Neural cell (in vitro differentiated cells): ENCODE results near the gene C1orf141. TPM values are rescaled to one million over a fixed set of nuclear protein-coding genes. Genes with fewer than 3 reads are reported as not detected.

Experiments used
- H2AFZ ChIP-seq: fragments of 200-600, 300-800 bp; sonication (generic), shearing (Covaris generic); 2 replicates; pipeline ENCODE4 v1.6.0; 2014; ENCODE audit warnings: low read depth, mild to moderate bottlenecking, antibody characterized with exemption, low read length, moderate library complexity
- H3F3A ChIP-seq: fragments of 200-600 bp; shearing (Covaris generic); 2 replicates; pipeline ENCODE4 v1.6.1; 2016; ENCODE audit warnings: mild to moderate bottlenecking, moderate library complexity, mixed read lengths, antibody characterized with exemption, low read length; ENCODE audit not compliant: insufficient read depth, poor library complexity, severe bottlenecking
- H3K27ac ChIP-seq: fragments of 200-600, 300-800 bp; sonication (generic), shearing (Covaris generic); 2 replicates; pipeline ENCODE4 v1.5.1; 2014; ENCODE audit warnings: mild to moderate bottlenecking, low read length, moderate library complexity
- H3K27me3 ChIP-seq: fragments of 300-800, 200-600 bp; sonication (generic), shearing (Covaris generic); 2 replicates; pipeline ENCODE4 v1.6.0; 2014; ENCODE audit warnings: mild to moderate bottlenecking, low read depth, low read length, moderate library complexity; ENCODE audit not compliant: insufficient read depth
- H3K36me3 ChIP-seq: fragments of 300-800, 200-600 bp; sonication (generic), shearing (Covaris generic); 2 replicates; pipeline ENCODE4 v1.5.1; 2014; ENCODE audit warnings: mild to moderate bottlenecking, antibody characterized with exemption, low read length, moderate library complexity; ENCODE audit not compliant: insufficient read depth
- H3K4me2 ChIP-seq: fragments of 300-800, 200-600 bp; sonication (generic), shearing (Covaris generic); 2 replicates; pipeline ENCODE4 v1.6.0; 2014; ENCODE audit warnings: mild to moderate bottlenecking, low read length
- H3K4me3 ChIP-seq: fragments of 300-800, 200-600 bp; sonication (generic), shearing (Covaris generic); 2 replicates; pipeline ENCODE4 v1.5.1; 2014; ENCODE audit warnings: mild to moderate bottlenecking, low read length, moderate library complexity
- H3K79me2 ChIP-seq: fragments of 200-600 bp; shearing (Covaris generic); replicated peaks from 2 replicates; pipeline ENCODE4 v1.6.0; 2014; ENCODE audit warnings: mild to moderate bottlenecking, low read length, moderate library complexity; ENCODE audit not compliant: insufficient read depth
- H3K9ac ChIP-seq: fragments of 300-800, 200-600 bp; sonication (generic), shearing (Covaris generic); 2 replicates; pipeline ENCODE4 v1.6.1; 2016; ENCODE audit warnings: mild to moderate bottlenecking, low read length, mixed read lengths
- H3K9me2 ChIP-seq: fragments of 200-600 bp; shearing (Covaris generic); 2 replicates; pipeline ENCODE4 v1.6.1; 2016; ENCODE audit warnings: mild to moderate bottlenecking, low read length, mixed read lengths; ENCODE audit not compliant: insufficient read depth
- H3K9me3 ChIP-seq: fragments of 200-600, 300-800 bp; sonication (generic), shearing (Covaris generic); 2 replicates; pipeline ENCODE4 v1.6.1; 2016; ENCODE audit warnings: mild to moderate bottlenecking, mixed run types, low read length, moderate library complexity, mixed read lengths
- H4K20me1 ChIP-seq: fragments of 200-600 bp; shearing (Covaris generic); 2 replicates; pipeline ENCODE4 v1.6.1; 2016; ENCODE audit warnings: mild to moderate bottlenecking, mixed run types; ENCODE audit not compliant: insufficient read depth
- EP300 ChIP-seq: fragments of 450-650 bp; conservative IDR thresholded peaks from 2 replicates; pipeline ENCODE4 v1.6.1; 2014; ENCODE audit warnings: antibody characterized with exemption, mild to moderate bottlenecking, moderate library complexity; ENCODE audit not compliant: poor library complexity, severe bottlenecking
- EZH2 ChIP-seq: fragments of 200-600, 300-800 bp; shearing (Covaris generic), sonication (generic); IDR thresholded peaks from 2 replicates; pipeline ENCODE4 v1.6.1; 2014; ENCODE audit warnings: antibody characterized with exemption, low read length, borderline replicate concordance, mild to moderate bottlenecking; ENCODE audit not compliant: insufficient read depth, poor library complexity, severe bottlenecking
- MXI1 ChIP-seq: fragments of 450-650 bp; conservative IDR thresholded peaks from 2 replicates; pipeline ENCODE4 v1.6.1; 2014; ENCODE audit warnings: antibody characterized with exemption, mild to moderate bottlenecking; ENCODE audit not compliant: poor library complexity, severe bottlenecking
- POLR2AphosphoS5 ChIP-seq: IDR thresholded peaks from 2 replicates; pipeline ENCODE4 v1.6.1; 2012
- RAD21 ChIP-seq: fragments of 450-650 bp; conservative IDR thresholded peaks from 2 replicates; pipeline ENCODE4 v1.6.1; 2014; ENCODE audit warnings: antibody characterized with exemption, mild to moderate bottlenecking, moderate library complexity
- SMC3 ChIP-seq: fragments of 450-650 bp; conservative IDR thresholded peaks from 2 replicates; pipeline ENCODE4 v1.6.1; 2014; ENCODE audit warnings: antibody characterized with exemption, mild to moderate bottlenecking, moderate library complexity; ENCODE audit not compliant: poor library complexity
- TAF1 ChIP-seq: IDR thresholded peaks from 2 replicates; pipeline ENCODE4 v1.6.1; 2012; ENCODE audit warnings: low read depth
- polyA plus RNA-seq: library from polyadenylated mRNA; depleted of rRNA; stranded (reverse); fragments of >200 nt; gene quantifications from 2 replicates; pipeline ENCODE4 v1.2.3, GENCODE V29; 2014
- TF ChIP-seq, protein P1 (sequence below): fragments of 450-650 bp; IDR thresholded peaks from 2 replicates; pipeline ENCODE4 v1.5.1; 2014; ENCODE audit warnings: antibody characterized with exemption, mild to moderate bottlenecking, moderate library complexity; ENCODE audit not compliant: poor library complexity, severe bottlenecking
- TF ChIP-seq, protein P2 (sequence below): IDR thresholded peaks from 2 replicates; pipeline ENCODE4 v1.6.1; 2012; ENCODE audit warnings: borderline replicate concordance

C1orf141 gene
- polyA plus RNA-seq, 1 donor from 2014 or later = not detected

DNA sequence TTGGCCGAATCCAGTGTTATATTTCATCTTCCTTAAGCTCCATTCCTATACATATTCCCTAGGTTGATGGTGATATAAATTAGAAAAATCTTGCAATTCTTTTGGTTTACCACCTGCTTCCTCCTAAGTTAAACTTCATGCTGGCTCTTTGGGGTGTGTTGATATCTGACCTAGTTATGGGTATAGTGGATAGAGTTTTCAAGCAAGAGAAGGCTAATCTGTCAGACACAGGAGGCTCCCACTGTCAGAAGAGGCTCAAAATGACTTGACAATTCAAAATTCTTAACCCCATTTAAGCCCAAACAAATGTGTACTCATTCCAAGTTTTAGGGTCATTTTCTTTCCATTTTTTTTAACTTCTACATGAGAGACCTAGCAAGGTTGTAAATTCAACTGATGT, 72.4 kb downstream of the C1orf141 start:
- Histone ChIP-seq H3K36me3 (no peaks in the 10 kb centered on the region), H3K9me2 (no peaks in the 10 kb centered on the region), H3K9me3 (no peaks in the 10 kb centered on the region), H4K20me1 (no peaks in the 10 kb centered on the region), H3K27ac (no peak overlapping the region), H3F3A (no peaks in the 10 kb centered on the region), H3K4me2 (no peak overlapping the region), H3K4me3 (no peak overlapping the region), H3K27me3 (peaks cover 3% of the 10 kb centered on the region), H3K79me2 (no peaks in the 10 kb centered on the region), H3K9ac (no peak overlapping the region), H2AFZ (no peak overlapping the region)
- TF ChIP-seq TAF1 (no peak), POLR2AphosphoS5 (no peak), MXI1 (no peak), EP300 (no peak), RAD21 (no peak)
- TF ChIP-seq, protein P1, sequence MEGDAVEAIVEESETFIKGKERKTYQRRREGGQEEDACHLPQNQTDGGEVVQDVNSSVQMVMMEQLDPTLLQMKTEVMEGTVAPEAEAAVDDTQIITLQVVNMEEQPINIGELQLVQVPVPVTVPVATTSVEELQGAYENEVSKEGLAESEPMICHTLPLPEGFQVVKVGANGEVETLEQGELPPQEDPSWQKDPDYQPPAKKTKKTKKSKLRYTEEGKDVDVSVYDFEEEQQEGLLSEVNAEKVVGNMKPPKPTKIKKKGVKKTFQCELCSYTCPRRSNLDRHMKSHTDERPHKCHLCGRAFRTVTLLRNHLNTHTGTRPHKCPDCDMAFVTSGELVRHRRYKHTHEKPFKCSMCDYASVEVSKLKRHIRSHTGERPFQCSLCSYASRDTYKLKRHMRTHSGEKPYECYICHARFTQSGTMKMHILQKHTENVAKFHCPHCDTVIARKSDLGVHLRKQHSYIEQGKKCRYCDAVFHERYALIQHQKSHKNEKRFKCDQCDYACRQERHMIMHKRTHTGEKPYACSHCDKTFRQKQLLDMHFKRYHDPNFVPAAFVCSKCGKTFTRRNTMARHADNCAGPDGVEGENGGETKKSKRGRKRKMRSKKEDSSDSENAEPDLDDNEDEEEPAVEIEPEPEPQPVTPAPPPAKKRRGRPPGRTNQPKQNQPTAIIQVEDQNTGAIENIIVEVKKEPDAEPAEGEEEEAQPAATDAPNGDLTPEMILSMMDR = no peak

DNA sequence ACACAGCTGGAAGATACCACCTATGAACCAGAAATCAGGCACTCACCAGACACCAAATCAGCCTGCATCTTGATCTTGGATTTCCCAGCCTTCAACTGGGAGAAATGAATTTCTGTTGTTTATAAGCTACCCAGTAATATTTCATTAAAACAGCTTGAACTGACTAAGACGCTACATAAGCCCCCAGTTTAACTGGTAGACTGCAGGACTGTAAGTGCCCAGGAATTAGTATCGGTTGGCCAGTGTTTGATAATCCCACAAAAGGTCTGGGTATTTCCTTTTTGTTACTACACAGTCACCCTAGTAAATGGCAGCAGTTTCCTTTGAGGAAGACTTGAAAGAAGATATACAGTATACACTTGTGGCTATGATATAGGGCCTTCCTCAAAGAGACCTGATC, 73.5 kb downstream of the C1orf141 start:
- H3F3A ChIP-seq = no peaks in the 10 kb centered on the region
- peaks cover 3% of the 10 kb centered on the region for H3K27me3 ChIP-seq
- H3K9ac ChIP-seq = no peak overlapping the region
- H3K9me2 ChIP-seq = no peaks in the 10 kb centered on the region
- no peak overlapping the region for H3K4me3 ChIP-seq
- H3K9me3 ChIP-seq = no peaks in the 10 kb centered on the region
- no peak overlapping the region for H2AFZ ChIP-seq
- H3K27ac ChIP-seq = no peak overlapping the region
- H4K20me1 ChIP-seq = no peaks in the 10 kb centered on the region
- no peak for TF ChIP-seq SMC3
- no peaks in the 10 kb centered on the region for H3K36me3 ChIP-seq
- H3K79me2 ChIP-seq = no peaks in the 10 kb centered on the region
- H3K4me2 ChIP-seq = no peak overlapping the region

DNA sequence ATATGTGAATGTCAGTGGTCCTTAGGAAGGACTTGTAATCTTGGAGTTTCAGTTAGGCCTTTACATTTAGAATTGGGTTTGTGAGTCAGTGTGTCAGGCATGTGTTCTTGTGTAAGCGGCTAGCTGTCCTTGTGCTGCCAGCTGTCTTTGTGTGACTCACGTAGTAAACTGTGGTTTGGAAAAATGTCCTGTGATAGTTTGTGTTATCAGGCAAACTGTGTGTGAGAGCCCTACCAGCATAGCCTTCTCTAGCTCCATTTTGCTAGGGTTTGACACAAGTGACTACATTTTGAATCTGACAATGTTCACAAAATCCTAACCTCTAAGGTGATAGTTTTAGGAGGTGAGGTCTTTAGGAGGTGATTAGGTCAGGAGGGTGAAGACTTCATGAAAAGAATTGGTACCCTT, 74.0 kb downstream of the C1orf141 start:
- no peaks in the 10 kb centered on the region for H3F3A ChIP-seq
- H3K4me3 ChIP-seq = no peak overlapping the region
- no peak overlapping the region for H3K9ac ChIP-seq
- H3K79me2 ChIP-seq = no peaks in the 10 kb centered on the region
- no peaks in the 10 kb centered on the region for H3K36me3 ChIP-seq
- H3K9me3 ChIP-seq = no peaks in the 10 kb centered on the region
- no peaks in the 10 kb centered on the region for H4K20me1 ChIP-seq
- H2AFZ ChIP-seq = no peak overlapping the region
- H3K9me2 ChIP-seq = no peaks in the 10 kb centered on the region
- no peak overlapping the region for H3K27ac ChIP-seq
- no peak overlapping the region for H3K4me2 ChIP-seq
- TF ChIP-seq, protein P1 = no peak
- TF ChIP-seq, protein P2, sequence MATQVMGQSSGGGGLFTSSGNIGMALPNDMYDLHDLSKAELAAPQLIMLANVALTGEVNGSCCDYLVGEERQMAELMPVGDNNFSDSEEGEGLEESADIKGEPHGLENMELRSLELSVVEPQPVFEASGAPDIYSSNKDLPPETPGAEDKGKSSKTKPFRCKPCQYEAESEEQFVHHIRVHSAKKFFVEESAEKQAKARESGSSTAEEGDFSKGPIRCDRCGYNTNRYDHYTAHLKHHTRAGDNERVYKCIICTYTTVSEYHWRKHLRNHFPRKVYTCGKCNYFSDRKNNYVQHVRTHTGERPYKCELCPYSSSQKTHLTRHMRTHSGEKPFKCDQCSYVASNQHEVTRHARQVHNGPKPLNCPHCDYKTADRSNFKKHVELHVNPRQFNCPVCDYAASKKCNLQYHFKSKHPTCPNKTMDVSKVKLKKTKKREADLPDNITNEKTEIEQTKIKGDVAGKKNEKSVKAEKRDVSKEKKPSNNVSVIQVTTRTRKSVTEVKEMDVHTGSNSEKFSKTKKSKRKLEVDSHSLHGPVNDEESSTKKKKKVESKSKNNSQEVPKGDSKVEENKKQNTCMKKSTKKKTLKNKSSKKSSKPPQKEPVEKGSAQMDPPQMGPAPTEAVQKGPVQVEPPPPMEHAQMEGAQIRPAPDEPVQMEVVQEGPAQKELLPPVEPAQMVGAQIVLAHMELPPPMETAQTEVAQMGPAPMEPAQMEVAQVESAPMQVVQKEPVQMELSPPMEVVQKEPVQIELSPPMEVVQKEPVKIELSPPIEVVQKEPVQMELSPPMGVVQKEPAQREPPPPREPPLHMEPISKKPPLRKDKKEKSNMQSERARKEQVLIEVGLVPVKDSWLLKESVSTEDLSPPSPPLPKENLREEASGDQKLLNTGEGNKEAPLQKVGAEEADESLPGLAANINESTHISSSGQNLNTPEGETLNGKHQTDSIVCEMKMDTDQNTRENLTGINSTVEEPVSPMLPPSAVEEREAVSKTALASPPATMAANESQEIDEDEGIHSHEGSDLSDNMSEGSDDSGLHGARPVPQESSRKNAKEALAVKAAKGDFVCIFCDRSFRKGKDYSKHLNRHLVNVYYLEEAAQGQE = no peak
- no peak for TF ChIP-seq EP300
- TF ChIP-seq MXI1 = no peak
- TF ChIP-seq TAF1 = no peak
- TF ChIP-seq SMC3 = no peak
- no peak for TF ChIP-seq POLR2AphosphoS5
- TF ChIP-seq RAD21 = no peak
- TF ChIP-seq EZH2 = no peak
- H3K27me3 ChIP-seq = peaks cover 3% of the 10 kb centered on the region
